K562 (cell line): Measurements from ENCODE around the gene HMGXB3. TPM values are rescaled to one million over a fixed set of nuclear protein-coding genes. Genes with fewer than 3 reads are reported as not detected.

Experiments used
- ATAC-seq: fragments of 200-7000 bp; cut with Tn5 transposase; 3 replicates; pipeline ENCODE4 v1.9.1; 2020; ENCODE audit warnings: moderate library complexity
- BruUV-seq: library from RNA; stranded (reverse); fragments of 400-500 nt; replicated peaks from 2 replicates; lab custom pipeline; 2021; lab: Mats Ljungman, UMichigan
- CTCF ChIA-PET: fragments of 300-600 bp; formaldehyde crosslinking; extraction: SDS; loops from one replicate; lab custom pipeline; 2021; ENCODE audit warnings: low intra/inter-chr PET ratio; lab: Yijun Ruan, JAX
- POLR2A ChIA-PET: fragments of 300-600, 350-650 bp; sonication (Branson Sonifier 250); formaldehyde crosslinking; extraction: SDS; loops from one replicate; lab custom pipeline; 2021; ENCODE audit warnings: antibody characterized with exemption, inconsistent platforms; lab: Yijun Ruan, JAX
- DNase-seq, 4 experiments: peaks; one replicate each; pipeline versions ENCODE4 v3.0.0 to v3.0.0-alpha.2; 2011 to 2018; ENCODE audit warnings: low spot score in 3 of 4, mixed read lengths in 3 of 4; ENCODE audit errors: extremely low read depth in 1 of 4
- FAIRE-seq: peaks from 2 replicates; lab custom pipeline; 2011; peaks lifted over from hg19 to GRCh38; lab: Jason Lieb, UNC
- H2AFZ ChIP-seq: 2 replicates; pipeline ENCODE4 v1.6.0; 2011; ENCODE audit warnings: low read depth, low read length, control low read depth, inconsistent platforms
- H3K27ac ChIP-seq: fragments of 200-600 bp; 3 replicates; pipeline ENCODE4 v1.8.0; 2011; ENCODE audit warnings: low read depth, mild to moderate bottlenecking, control low read depth, inconsistent platforms, low read length, moderate library complexity, mixed read lengths; ENCODE audit errors: extremely low read depth
- H3K27me3 ChIP-seq, 2 experiments: fragments of 300-600 bp in 1 of 2; 2 replicates in 1 of 2; 3 replicates in 1 of 2; pipeline versions ENCODE4 v1.6.0 to v1.8.0; 2011; ENCODE audit warnings: inconsistent platforms in 2 of 2, low read length in 2 of 2, mild to moderate bottlenecking in 1 of 2, mixed read lengths in 1 of 2, moderate library complexity in 1 of 2; ENCODE audit not compliant: control insufficient read depth in 2 of 2, insufficient read depth in 2 of 2
- H3K36me3 ChIP-seq: fragments of 300-600 bp; 3 replicates; pipeline ENCODE4 v1.8.0; 2011; ENCODE audit warnings: mild to moderate bottlenecking, low read length, inconsistent platforms; ENCODE audit not compliant: control insufficient read depth, insufficient read depth
- H3K4me1 ChIP-seq, 2 experiments: fragments of 200-600 bp in 1 of 2; replicated peaks in 1 of 2; 2 replicates in 1 of 2; 3 replicates in 1 of 2; pipeline versions ENCODE4 v1.5.1 to v1.8.0; 2011; ENCODE audit warnings: inconsistent platforms in 2 of 2, low read length in 2 of 2, mild to moderate bottlenecking in 1 of 2, mixed read lengths in 1 of 2, moderate library complexity in 1 of 2; ENCODE audit not compliant: control insufficient read depth in 2 of 2, insufficient read depth in 2 of 2
- H3K4me2 ChIP-seq: 2 replicates; pipeline ENCODE4 v1.6.1; 2011; ENCODE audit warnings: low read length, control low read depth, inconsistent platforms, mixed read lengths; ENCODE audit not compliant: insufficient read depth
- H3K4me3 ChIP-seq: fragments of 200-600 bp; sonication (generic), shearing (Covaris generic); 2 replicates; pipeline ENCODE4 v1.5.1; 2016; ENCODE audit warnings: control low read depth, inconsistent platforms
- H3K79me2 ChIP-seq: fragments of 200-600 bp; 3 replicates; pipeline ENCODE4 v1.8.0; 2011; ENCODE audit warnings: low read length, inconsistent platforms; ENCODE audit not compliant: control insufficient read depth, insufficient read depth
- H3K9ac ChIP-seq, 2 experiments: 2 replicates each; pipeline versions ENCODE4 v1.6.0 to v1.6.1; 2011; ENCODE audit warnings: low read depth in 2 of 2, low read length in 2 of 2, control low read depth in 1 of 2, inconsistent platforms in 1 of 2, mild to moderate bottlenecking in 1 of 2, mixed read lengths in 1 of 2; ENCODE audit not compliant: insufficient read depth in 1 of 2
- H3K9me1 ChIP-seq: one replicate; pipeline ENCODE4 v1.6.0; 2011; ENCODE audit warnings: inconsistent platforms, mild to moderate bottlenecking, low read length, moderate library complexity; ENCODE audit not compliant: control insufficient read depth, insufficient read depth
- H3K9me3 ChIP-seq: replicated peaks from 2 replicates; pipeline ENCODE4 v1.5.1; 2011; ENCODE audit warnings: low read depth, low read length, inconsistent platforms; ENCODE audit not compliant: control insufficient read depth, insufficient read depth
- H4K20me1 ChIP-seq: replicated peaks from 2 replicates; pipeline ENCODE4 v1.6.1; 2011; ENCODE audit warnings: low read length, inconsistent platforms, mixed read lengths; ENCODE audit not compliant: control insufficient read depth, insufficient read depth
- BMI1 ChIP-seq: fragments of 150-350 bp; IDR thresholded peaks from 2 replicates; pipeline ENCODE4 v1.6.1; 2014; ENCODE audit warnings: low read length
- ELF4 ChIP-seq: fragments of 450-650 bp; formaldehyde crosslinking; IDR thresholded peaks from 2 replicates; pipeline ENCODE4 v1.4.0; 2022; ENCODE audit warnings: missing genetic modification characterization
- FOXJ3 ChIP-seq: sonication (generic); formaldehyde crosslinking; IDR thresholded peaks from 2 replicates; pipeline ENCODE4 v1.4.0; 2020; ENCODE audit warnings: mild to moderate bottlenecking, missing genetic modification reagents
- FOXK1 ChIP-seq: sonication (generic); formaldehyde crosslinking; IDR thresholded peaks from 2 replicates; pipeline ENCODE4 v1.8.0; 2022; ENCODE audit warnings: missing genetic modification reagents, mild to moderate bottlenecking, borderline replicate concordance
- GATA2 ChIP-seq: sonication (generic); formaldehyde crosslinking; IDR thresholded peaks from 2 replicates; pipeline ENCODE4 v1.4.0; 2020; ENCODE audit warnings: mild to moderate bottlenecking, missing genetic modification reagents
- JUND ChIP-seq, 2 experiments: IDR thresholded peaks; 2 replicates in 1 of 2; 3 replicates in 1 of 2; pipeline ENCODE4 v1.6.1; 2011; ENCODE audit warnings: borderline replicate concordance in 2 of 2, low read depth in 2 of 2, low read length in 2 of 2, improper control_type of control experiment in 1 of 2, missing biosample characterization in 1 of 2, missing genetic modification characterization in 1 of 2, missing genetic modification reagents in 1 of 2
- KAT8 ChIP-seq: fragments of 450-650 bp; IDR thresholded peaks from 2 replicates; pipeline ENCODE4 v1.6.1; 2016; ENCODE audit warnings: low read depth, mild to moderate bottlenecking
- MYNN ChIP-seq, 2 experiments: sonication (generic); formaldehyde crosslinking in 1 of 2; IDR thresholded peaks; 2 replicates each; pipeline versions ENCODE4 v1.5.0 to v1.6.1; 2016 to 2020; ENCODE audit warnings: antibody characterized with exemption in 1 of 2, missing genetic modification reagents in 1 of 2
- NR2C1 ChIP-seq, 2 experiments: fragments of 450-650 bp; IDR thresholded peaks; 2 replicates each; pipeline ENCODE4 v1.6.1; 2017; ENCODE audit warnings: mild to moderate bottlenecking in 2 of 2, antibody characterized with exemption in 1 of 2, inconsistent platforms in 1 of 2, missing compliant biosample characterization in 1 of 2, missing genetic modification characterization in 1 of 2
- POLR2G ChIP-seq: fragments of 200-400 bp; formaldehyde crosslinking; IDR thresholded peaks from 2 replicates; pipeline ENCODE4 v1.6.1; 2017; ENCODE audit warnings: low read depth, mild to moderate bottlenecking, antibody characterized with exemption, low read length, moderate library complexity
- PYGO2 ChIP-seq: fragments of 450-650 bp; IDR thresholded peaks from 2 replicates; pipeline ENCODE4 v1.6.1; 2016; ENCODE audit warnings: mild to moderate bottlenecking, missing genetic modification characterization, moderate library complexity, missing compliant biosample characterization
- RBM34 ChIP-seq: fragments of 200-400 bp; formaldehyde crosslinking; IDR thresholded peaks from 2 replicates; pipeline ENCODE4 v1.6.1; 2018; ENCODE audit warnings: low read length, borderline replicate concordance; ENCODE audit not compliant: insufficient read depth
- SREBF1 ChIP-seq: fragments of 150-350 bp; IDR thresholded peaks from 2 replicates; pipeline ENCODE4 v1.6.1; 2014; ENCODE audit warnings: antibody characterized with exemption, low read depth, low read length, borderline replicate concordance
- ZBTB17 ChIP-seq: fragments of 450-650 bp; formaldehyde crosslinking; IDR thresholded peaks from 2 replicates; pipeline ENCODE4 v1.4.0; 2020; ENCODE audit warnings: mild to moderate bottlenecking
- WGBS: fragments of 100-300 bp; shearing (Covaris generic); methylation state at CpG from one replicate; pipeline ENCODE4 v1.1.6; 2016; ENCODE audit warnings: low coverage, mixed read lengths; ENCODE audit not compliant: insufficient coverage; ENCODE audit errors: missing lambda C conversion rate; 5-methylcytosine and 5-hydroxymethylcytosine counted together
- in situ Hi-C: fragments of 300-500 bp; cut with MboI; formaldehyde crosslinking; loops from 4 replicates; pipeline ENCODE4 v1.15.0; 2018; ENCODE audit warnings: inconsistent platforms, mixed read lengths
- intact Hi-C: fragments of 100-400 bp; cut with micrococcal nuclease; formaldehyde crosslinking; loops from 2 replicates; pipeline ENCODE4 v1.14.2; 2022
- polyA plus RNA-seq, 8 experiments: library from polyadenylated mRNA; depleted of rRNA in 4 of 8; stranded (reverse) in 5 of 8; unstranded in 3 of 8; fragments of >200 nt; fragmentation: Nextera tagmentation in 2 of 8; fragmentation: Illumina TruSeq in 1 of 8; extraction: Ambion mirVana in 2 of 8; extraction: Trizol in 1 of 8; gene quantifications; 2 replicates each; pipeline versions ENCODE4 v1.2.1 to v1.2.3, GENCODE V29; 2011 to 2014; ENCODE audit warnings: inconsistent platforms in 1 of 8, missing spikeins in 1 of 8
- total RNA-seq, 7 experiments: library from RNA; depleted of rRNA in 6 of 7; stranded (reverse); fragments of >200 nt in 6 of 7; fragmentation: Illumina TruSeq in 2 of 7; extraction: Trizol in 2 of 7; gene quantifications; 2 replicates each; pipeline versions ENCODE4 v1.2.1 to v1.2.3, GENCODE V29; 2011 to 2021; ENCODE audit warnings: low replicate concordance in 1 of 7
- TF ChIP-seq, protein P1 (sequence below): sonication (generic); formaldehyde crosslinking; IDR thresholded peaks from 2 replicates; pipeline ENCODE4 v1.8.0; 2022; ENCODE audit warnings: missing genetic modification reagents, mild to moderate bottlenecking, moderate library complexity, borderline replicate concordance
- TF ChIP-seq, protein P2 (sequence below), 2 experiments: IDR thresholded peaks in 1 of 2; conservative IDR thresholded peaks in 1 of 2; 2 replicates each; pipeline ENCODE4 v1.6.1; 2016; ENCODE audit warnings: low read depth in 2 of 2, mild to moderate bottlenecking in 1 of 2, missing compliant biosample characterization in 1 of 2, missing genetic modification characterization in 1 of 2, moderate library complexity in 1 of 2

HMGXB3 gene
- total and polyA plus RNA-seq, 9 of the 15 experiments (the other 6 are each of a cell fraction or from before 2014, with no cell fraction given), result 1.8 to 44.1 (median 32.2) TPM

DNA sequence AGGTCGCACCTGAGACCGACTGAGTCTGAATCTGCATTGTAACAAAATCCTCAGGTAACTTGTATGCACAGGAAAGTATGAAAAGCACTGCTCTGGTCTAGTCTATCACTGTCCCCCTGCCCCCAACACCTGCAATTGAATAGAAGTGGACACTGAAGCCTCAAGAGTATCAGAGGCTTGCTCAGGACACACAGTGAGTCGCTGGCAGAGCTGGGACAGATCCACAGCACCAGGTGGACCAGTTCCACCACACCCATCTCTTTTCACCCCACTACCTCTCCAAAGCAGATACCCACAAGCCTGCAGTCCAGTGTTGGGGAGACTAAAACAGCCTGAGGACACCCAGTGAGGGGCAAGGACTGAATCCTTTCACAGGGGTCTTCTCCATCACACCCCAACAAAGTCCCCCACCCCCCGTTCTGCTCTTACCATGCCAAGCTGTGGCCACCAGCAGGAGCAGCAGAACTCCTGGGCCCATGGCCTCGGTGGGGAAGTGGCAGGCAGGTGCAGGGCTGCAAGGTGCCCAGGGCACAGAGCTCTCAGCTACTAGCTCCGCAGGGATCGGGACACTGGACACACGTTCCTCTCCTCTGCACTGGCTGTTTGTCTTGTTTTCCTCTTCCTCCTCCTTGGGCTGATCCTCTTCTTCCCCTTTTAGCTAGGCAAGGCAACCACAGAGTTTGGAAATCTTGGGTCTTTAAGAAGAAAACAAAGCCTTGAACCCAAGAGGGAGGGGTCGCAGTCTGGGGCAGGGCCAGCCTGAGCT is 85.6 kb downstream of the HMGXB3 start, which contains the start of gene CSF1R:
Gene CSF1R (minus strand): TSS at position 605 of the 766 bp plus-strand sequence. CDS start 127 bp downstream, at position 478.
- WGBS, result 0% methylated on average over 9 of the region's 9 CpGs
- Histone ChIP-seq H3K36me3 (no peaks in the 10 kb centered on the region), H3K79me2 (no peaks in the 10 kb centered on the region), H3K9me1 (no peaks in the 10 kb centered on the region), H3K27me3 (peaks cover 34 to 51% of the 10 kb centered on the region in 2 experiments), H2AFZ (no peak within 1 kb of the TSS), H3K4me1 (peaks cover 0 to 3% of the 10 kb centered on the region in 2 experiments; a peak in 1 of 5 replicates), H3K27ac (no peak within 1 kb of the TSS), H3K9ac (no peak within 1 kb of the TSS), H4K20me1 (no peaks in the 10 kb centered on the region), H3K9me3 (no peaks in the 10 kb centered on the region), H3K4me2 (no peak within 1 kb of the TSS), H3K4me3 (no peak within 1 kb of the TSS)
- intact Hi-C loops, result no loop called here
- no peak for DNase-seq
- no peak for ATAC-seq
- no peak for FAIRE-seq
- ChIA-PET POLR2A (interaction anchor here (0.7 kb wide), 1 partner anchor 60 kb away, joined by 3 read pairs; no protein-coding TSS in a partner anchor), CTCF (no interaction called here)
- in situ Hi-C loops, result no loop called here
- no TSS peak for BruUV-seq
- TF ChIP-seq, protein P1, sequence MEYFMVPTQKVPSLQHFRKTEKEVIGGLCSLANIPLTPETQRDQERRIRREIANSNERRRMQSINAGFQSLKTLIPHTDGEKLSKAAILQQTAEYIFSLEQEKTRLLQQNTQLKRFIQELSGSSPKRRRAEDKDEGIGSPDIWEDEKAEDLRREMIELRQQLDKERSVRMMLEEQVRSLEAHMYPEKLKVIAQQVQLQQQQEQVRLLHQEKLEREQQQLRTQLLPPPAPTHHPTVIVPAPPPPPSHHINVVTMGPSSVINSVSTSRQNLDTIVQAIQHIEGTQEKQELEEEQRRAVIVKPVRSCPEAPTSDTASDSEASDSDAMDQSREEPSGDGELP (CRISPR knock-in tag), result no peak
- TF ChIP-seq FOXJ3 (CRISPR knock-in tag) (no peak), MYNN (IDR thresholded peaks at IDR 0.05) (no peak), MYNN (CRISPR knock-in tag; IDR thresholded peaks at IDR 0.05) (no peak), ZBTB17 (CRISPR knock-in tag) (no peak), RBM34 (no peak), BMI1 (no peak), KAT8 (no peak), PYGO2 (no peak), POLR2G (no peak), GATA2 (CRISPR knock-in tag) (no peak), NR2C1 (IDR thresholded peaks at IDR 0.05) (no peak), NR2C1 (tag; IDR thresholded peaks at IDR 0.05) (no peak), ELF4 (no peak), FOXK1 (CRISPR knock-in tag) (no peak), SREBF1 (no peak), JUND (IDR thresholded peaks at IDR 0.05; ENCODE audit: borderline replicate concordance, low read depth, low read length) (no peak), JUND (tag; IDR thresholded peaks at IDR 0.05; ENCODE audit: borderline replicate concordance, low read depth, low read length) (no peak)
- TF ChIP-seq, protein P2, sequence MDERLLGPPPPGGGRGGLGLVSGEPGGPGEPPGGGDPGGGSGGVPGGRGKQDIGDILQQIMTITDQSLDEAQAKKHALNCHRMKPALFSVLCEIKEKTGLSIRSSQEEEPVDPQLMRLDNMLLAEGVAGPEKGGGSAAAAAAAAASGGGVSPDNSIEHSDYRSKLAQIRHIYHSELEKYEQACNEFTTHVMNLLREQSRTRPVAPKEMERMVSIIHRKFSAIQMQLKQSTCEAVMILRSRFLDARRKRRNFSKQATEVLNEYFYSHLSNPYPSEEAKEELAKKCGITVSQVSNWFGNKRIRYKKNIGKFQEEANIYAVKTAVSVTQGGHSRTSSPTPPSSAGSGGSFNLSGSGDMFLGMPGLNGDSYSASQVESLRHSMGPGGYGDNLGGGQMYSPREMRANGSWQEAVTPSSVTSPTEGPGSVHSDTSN (CRISPR knock-in tag; IDR thresholded peaks at IDR 0.05; ENCODE audit: low read depth), result no peak
- TF ChIP-seq, protein P2 (tag; conservative IDR thresholded peaks at IDR 0.05; ENCODE audit: low read depth), result no peak
